ENCODE measurements around the gene VPS37C. TPM values are rescaled to one million over a fixed set of nuclear protein-coding genes. Genes with fewer than 3 reads are reported as not detected.

Gene VPS37C
- total and polyA plus RNA-seq, 9 donors, result 10.0 to 19.8 (median 17.8) TPM

Other genes starting within 250 kb of the VPS37C start
- 33.3 TPM for gene TMEM109, start 247.3 kb downstream of the VPS37C start, total RNA-seq
- gene TMEM109, start 247.3 kb downstream of the VPS37C start, polyA plus RNA-seq (ENCODE audit: insufficient read depth in 1 of 8, insufficient read length in 8 of 8, low replicate concordance in 1 of 8), result 100 to 1,000 TPM in 5 of 8 donors, 10 to 100 TPM in 3; 92.3 to 118 (median 110) TPM
- 36.8 TPM for gene TMEM132A, start 237.0 kb downstream of the VPS37C start, total RNA-seq
- 10 to 100 TPM; 28.9 to 59.2 (median 44.0) TPM for gene TMEM132A, start 237.0 kb downstream of the VPS37C start, polyA plus RNA-seq (ENCODE audit: insufficient read depth in 1 of 8, insufficient read length in 8 of 8, low replicate concordance in 1 of 8)
- gene SLC15A3, start 209.2 kb downstream of the VPS37C start, total RNA-seq, result 12.7 TPM
- gene SLC15A3, start 209.2 kb downstream of the VPS37C start, polyA plus RNA-seq (ENCODE audit: insufficient read depth in 1 of 8, insufficient read length in 8 of 8, low replicate concordance in 1 of 8), result 10 to 100 TPM; 12.3 to 26.9 (median 23.3) TPM
- 0.18 TPM for gene CD6, start 189.7 kb downstream of the VPS37C start, total RNA-seq
- gene CD6, start 189.7 kb downstream of the VPS37C start, polyA plus RNA-seq (ENCODE audit: insufficient read depth in 1 of 8, insufficient read length in 8 of 8, low replicate concordance in 1 of 8), result 1 to 10 TPM in 2 of 8 donors, under 1 TPM in 6; 0.32 to 2.0 (median 0.77) TPM
- 0.04 TPM for gene CD5, start 58.9 kb downstream of the VPS37C start, total RNA-seq
- gene CD5, start 58.9 kb downstream of the VPS37C start, polyA plus RNA-seq (ENCODE audit: insufficient read depth in 1 of 8, insufficient read length in 8 of 8, low replicate concordance in 1 of 8), result under 1 TPM; 0.08 to 0.19 (median 0.10) TPM
- 1.2 TPM for gene PGA3, start 42.1 kb upstream of the VPS37C start, total RNA-seq
- 1 to 10 TPM in 2 of 8 donors, under 1 TPM in 5, not detected in 1; 0.21 to 1.3 (median 0.82) TPM for gene PGA3, start 42.1 kb upstream of the VPS37C start, polyA plus RNA-seq (ENCODE audit: insufficient read depth in 1 of 8, insufficient read length in 8 of 8, low replicate concordance in 1 of 8)
- gene PGA4, start 60.9 kb upstream of the VPS37C start, total RNA-seq, result 1.7 TPM
- 1 to 10 TPM in 6 of 8 donors, under 1 TPM in 2; 0.66 to 4.4 (median 1.7) TPM for gene PGA4, start 60.9 kb upstream of the VPS37C start, polyA plus RNA-seq (ENCODE audit: insufficient read depth in 1 of 8, insufficient read length in 8 of 8, low replicate concordance in 1 of 8)
- 0.27 TPM for gene PGA5, start 79.7 kb upstream of the VPS37C start, total RNA-seq
- 1 to 10 TPM in 7 of 8 donors, not detected in 1; 1.0 to 2.1 (median 1.1) TPM for gene PGA5, start 79.7 kb upstream of the VPS37C start, polyA plus RNA-seq (ENCODE audit: insufficient read depth in 1 of 8, insufficient read length in 8 of 8, low replicate concordance in 1 of 8)
- gene VWCE, start 133.9 kb upstream of the VPS37C start, total RNA-seq, result 3.4 TPM
- 10 to 100 TPM in 1 of 8 donors, 1 to 10 TPM in 7; 3.3 to 10.2 (median 6.1) TPM for gene VWCE, start 133.9 kb upstream of the VPS37C start, polyA plus RNA-seq (ENCODE audit: insufficient read depth in 1 of 8, insufficient read length in 8 of 8, low replicate concordance in 1 of 8)
- gene DDB1, start 171.7 kb upstream of the VPS37C start, total RNA-seq, result 208 TPM
- 100 to 1,000 TPM; 174 to 240 (median 219) TPM for gene DDB1, start 171.7 kb upstream of the VPS37C start, polyA plus RNA-seq (ENCODE audit: insufficient read depth in 1 of 8, insufficient read length in 8 of 8, low replicate concordance in 1 of 8)
- 13.3 TPM for gene TKFC, start 171.8 kb upstream of the VPS37C start, total RNA-seq
- 10 to 100 TPM; 13.5 to 32.3 (median 19.5) TPM for gene TKFC, start 171.8 kb upstream of the VPS37C start, polyA plus RNA-seq (ENCODE audit: insufficient read depth in 1 of 8, insufficient read length in 8 of 8, low replicate concordance in 1 of 8)
- 8.8 TPM for gene CYB561A3, start 200.5 kb upstream of the VPS37C start, total RNA-seq
- 10 to 100 TPM; 14.9 to 21.3 (median 16.8) TPM for gene CYB561A3, start 200.5 kb upstream of the VPS37C start, polyA plus RNA-seq (ENCODE audit: insufficient read depth in 1 of 8, insufficient read length in 8 of 8, low replicate concordance in 1 of 8)
- gene TMEM138, start 200.9 kb upstream of the VPS37C start, total RNA-seq, result 15.8 TPM
- 10 to 100 TPM; 14.4 to 25.1 (median 20.4) TPM for gene TMEM138, start 200.9 kb upstream of the VPS37C start, polyA plus RNA-seq (ENCODE audit: insufficient read depth in 1 of 8, insufficient read length in 8 of 8, low replicate concordance in 1 of 8)
- 14.2 TPM for gene TMEM216, start 231.2 kb upstream of the VPS37C start, total RNA-seq
- 10 to 100 TPM; 12.4 to 20.7 (median 16.9) TPM for gene TMEM216, start 231.2 kb upstream of the VPS37C start, polyA plus RNA-seq (ENCODE audit: insufficient read depth in 1 of 8, insufficient read length in 8 of 8, low replicate concordance in 1 of 8)